ENCODE results near the gene PHACTR3.

PHACTR3 gene

DNA sequence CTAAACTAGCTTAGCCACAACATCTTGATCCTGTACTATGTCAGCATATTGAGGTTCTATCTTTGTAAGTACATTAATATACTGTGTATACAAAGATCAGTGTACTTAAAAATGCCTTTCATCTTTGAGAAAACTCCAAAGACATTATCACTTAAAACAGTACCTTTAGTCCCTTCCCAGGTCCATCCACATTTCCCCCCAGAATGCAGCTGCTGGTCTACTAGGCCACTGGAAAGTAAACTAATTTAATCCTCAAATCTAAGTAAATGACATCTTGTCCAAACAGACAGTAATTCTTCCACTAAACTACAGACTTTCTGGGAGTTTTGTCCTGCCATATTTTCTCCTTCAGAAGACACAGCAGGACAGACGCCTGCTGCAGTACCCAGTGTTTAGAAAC lies 260.4 kb downstream of the PHACTR3 start:
- Mint-ChIP-seq H3K4me1 (no peaks in the 10 kb centered on the region), H3K27me3 (ENCODE audit: low read depth) (peaks cover 22% of the 10 kb centered on the region), H3K9me3 (no peaks in the 10 kb centered on the region), H3K27ac (no peak overlapping the region), H3K4me3 (no peak overlapping the region), H3K36me3 (ENCODE audit: low read depth) (no peaks in the 10 kb centered on the region)
- TF ChIP-seq, protein P1, sequence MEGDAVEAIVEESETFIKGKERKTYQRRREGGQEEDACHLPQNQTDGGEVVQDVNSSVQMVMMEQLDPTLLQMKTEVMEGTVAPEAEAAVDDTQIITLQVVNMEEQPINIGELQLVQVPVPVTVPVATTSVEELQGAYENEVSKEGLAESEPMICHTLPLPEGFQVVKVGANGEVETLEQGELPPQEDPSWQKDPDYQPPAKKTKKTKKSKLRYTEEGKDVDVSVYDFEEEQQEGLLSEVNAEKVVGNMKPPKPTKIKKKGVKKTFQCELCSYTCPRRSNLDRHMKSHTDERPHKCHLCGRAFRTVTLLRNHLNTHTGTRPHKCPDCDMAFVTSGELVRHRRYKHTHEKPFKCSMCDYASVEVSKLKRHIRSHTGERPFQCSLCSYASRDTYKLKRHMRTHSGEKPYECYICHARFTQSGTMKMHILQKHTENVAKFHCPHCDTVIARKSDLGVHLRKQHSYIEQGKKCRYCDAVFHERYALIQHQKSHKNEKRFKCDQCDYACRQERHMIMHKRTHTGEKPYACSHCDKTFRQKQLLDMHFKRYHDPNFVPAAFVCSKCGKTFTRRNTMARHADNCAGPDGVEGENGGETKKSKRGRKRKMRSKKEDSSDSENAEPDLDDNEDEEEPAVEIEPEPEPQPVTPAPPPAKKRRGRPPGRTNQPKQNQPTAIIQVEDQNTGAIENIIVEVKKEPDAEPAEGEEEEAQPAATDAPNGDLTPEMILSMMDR (IDR thresholded peaks at IDR 0.05; ENCODE audit: unreplicated experiment in 3 of 3), result no peak

DNA sequence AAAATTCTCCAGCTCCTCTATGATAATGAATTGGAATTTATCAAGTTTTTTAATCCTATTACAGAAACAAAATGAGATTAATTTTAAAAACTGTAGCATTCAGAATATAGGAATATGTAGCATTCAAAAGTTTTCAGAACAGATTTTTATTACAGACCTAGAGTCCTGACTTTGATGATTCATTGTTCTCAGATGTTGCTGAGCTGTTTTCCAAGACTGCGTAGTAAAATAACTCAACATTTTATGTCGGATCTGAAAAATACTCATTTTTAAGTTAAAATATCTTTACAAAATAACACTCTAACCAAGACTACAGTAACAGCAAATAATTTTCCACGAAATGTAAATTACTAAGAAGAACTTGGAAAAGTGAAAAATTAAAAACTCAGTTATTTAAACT lies 262.0 kb downstream of the PHACTR3 start:
- no peak overlapping the region for H3K27ac Mint-ChIP-seq
- no peaks in the 10 kb centered on the region for H3K9me3 Mint-ChIP-seq
- TF ChIP-seq, protein P1 (IDR thresholded peaks at IDR 0.05; ENCODE audit: unreplicated experiment in 3 of 3), result no peak
- peaks cover 20% of the 10 kb centered on the region for H3K27me3 Mint-ChIP-seq (ENCODE audit: low read depth)
- H3K36me3 Mint-ChIP-seq (ENCODE audit: low read depth), result no peaks in the 10 kb centered on the region
- no peaks in the 10 kb centered on the region for H3K4me1 Mint-ChIP-seq
- no peak overlapping the region for H3K4me3 Mint-ChIP-seq

DNA sequence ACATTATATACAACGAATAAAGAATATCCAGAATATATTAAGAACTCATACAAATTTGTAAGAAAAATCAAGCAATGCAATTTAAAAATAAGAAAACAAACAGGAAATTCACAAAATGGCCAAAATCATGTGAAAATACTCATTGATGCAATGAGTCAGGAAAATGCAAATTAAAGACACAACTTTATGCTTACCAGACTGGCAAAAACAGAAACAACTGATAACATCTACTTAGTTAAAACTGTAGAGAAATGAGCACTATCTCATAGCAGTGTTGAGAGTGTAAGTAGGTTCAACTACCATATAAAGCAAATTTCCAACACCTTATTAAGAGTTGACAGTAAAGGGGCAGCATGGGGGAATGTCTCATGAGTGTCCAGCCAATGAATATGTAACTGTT lies 266.8 kb downstream of the PHACTR3 start:
- TF ChIP-seq, protein P1 (IDR thresholded peaks at IDR 0.05; ENCODE audit: unreplicated experiment in 3 of 3), result no peak
- Mint-ChIP-seq H3K27me3 (ENCODE audit: low read depth) (peaks cover 8% of the 10 kb centered on the region), H3K4me3 (no peak overlapping the region), H3K27ac (no peak overlapping the region), H3K4me1 (no peaks in the 10 kb centered on the region), H3K36me3 (ENCODE audit: low read depth) (no peaks in the 10 kb centered on the region), H3K9me3 (no peaks in the 10 kb centered on the region)

DNA sequence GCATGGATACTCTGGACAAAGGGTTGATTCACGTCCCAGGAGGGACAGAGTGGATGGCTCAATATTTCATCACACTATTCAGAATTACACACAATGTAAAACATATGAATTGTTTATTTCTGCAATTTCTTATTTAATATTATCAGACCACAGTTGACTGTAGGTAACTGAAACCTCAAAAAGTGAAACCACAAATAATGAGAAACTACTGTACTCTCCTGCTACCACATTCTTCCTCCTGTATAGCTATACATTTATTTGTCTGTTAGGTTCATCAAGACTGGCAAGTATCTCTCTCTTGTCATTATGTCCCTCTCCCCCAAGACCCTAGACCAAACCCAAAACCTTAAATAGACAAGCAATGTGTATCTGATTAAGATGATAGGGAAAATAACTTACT lies 269.1 kb downstream of the PHACTR3 start:
- no peaks in the 10 kb centered on the region for H3K4me1 Mint-ChIP-seq
- TF ChIP-seq, protein P1 (IDR thresholded peaks at IDR 0.05; ENCODE audit: unreplicated experiment in 3 of 3), result no peak
- H3K4me3 Mint-ChIP-seq, result no peak overlapping the region
- no peaks in the 10 kb centered on the region for H3K36me3 Mint-ChIP-seq (ENCODE audit: low read depth)
- H3K27ac Mint-ChIP-seq, result no peak overlapping the region
- H3K27me3 Mint-ChIP-seq (ENCODE audit: low read depth), result peaks cover 8% of the 10 kb centered on the region
- H3K9me3 Mint-ChIP-seq, result no peaks in the 10 kb centered on the region

DNA sequence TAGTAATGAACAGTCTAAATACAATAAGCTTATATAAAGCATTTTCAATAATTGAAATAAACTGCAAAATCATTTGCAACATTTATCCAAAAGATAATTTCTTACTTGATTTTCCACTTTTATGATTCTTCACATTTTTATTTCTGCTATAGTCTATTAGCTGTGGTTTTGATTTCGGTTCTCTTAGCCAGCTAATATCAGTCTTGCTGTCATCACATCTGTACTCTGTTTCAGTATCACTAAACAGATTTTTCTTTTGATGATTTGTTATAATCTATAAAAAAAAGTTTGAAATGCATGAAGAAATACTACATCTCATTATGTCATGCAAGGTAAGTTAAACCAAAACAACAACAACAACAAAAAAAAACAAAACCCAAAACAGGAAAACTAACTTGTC lies 275.9 kb downstream of the PHACTR3 start:
- H3K36me3 Mint-ChIP-seq (ENCODE audit: low read depth), result no peaks in the 10 kb centered on the region
- no peaks in the 10 kb centered on the region for H3K27me3 Mint-ChIP-seq (ENCODE audit: low read depth)
- TF ChIP-seq, protein P1 (IDR thresholded peaks at IDR 0.05; ENCODE audit: unreplicated experiment in 3 of 3), result no peak
- no peaks in the 10 kb centered on the region for H3K9me3 Mint-ChIP-seq
- no peak overlapping the region for H3K27ac Mint-ChIP-seq
- H3K4me3 Mint-ChIP-seq, result no peak overlapping the region
- peaks cover 5% of the 10 kb centered on the region for H3K4me1 Mint-ChIP-seq

DNA sequence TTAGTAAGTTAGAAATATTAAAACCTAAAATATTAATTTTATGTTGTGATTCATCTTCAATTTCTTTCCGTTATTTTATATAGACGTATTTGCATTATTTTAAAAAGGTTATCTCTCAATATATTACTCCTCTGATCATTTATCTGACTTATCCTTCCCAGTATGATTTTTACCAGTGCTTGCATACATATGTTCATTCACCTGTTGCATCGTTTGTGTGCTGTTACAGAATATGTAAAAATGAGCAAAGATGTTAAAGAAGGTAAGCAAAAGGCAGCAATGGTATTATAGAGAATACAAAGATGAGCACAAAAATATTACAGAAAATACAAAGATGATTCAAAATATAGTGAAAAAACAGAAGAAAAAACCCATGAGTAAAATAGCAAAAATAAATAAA lies 280.2 kb downstream of the PHACTR3 start:
- Mint-ChIP-seq H3K36me3 (ENCODE audit: low read depth) (no peaks in the 10 kb centered on the region), H3K9me3 (no peaks in the 10 kb centered on the region), H3K27ac (no peak overlapping the region), H3K4me1 (no peaks in the 10 kb centered on the region), H3K4me3 (no peak overlapping the region), H3K27me3 (ENCODE audit: low read depth) (peaks cover 14% of the 10 kb centered on the region)
- TF ChIP-seq, protein P1 (IDR thresholded peaks at IDR 0.05; ENCODE audit: unreplicated experiment in 3 of 3), result no peak
